HEK293 (cell line): ENCODE results near the gene S100A4.

ENCODE experiments used
- ZNF24 ChIP-seq: fragments of 450-650 bp; formaldehyde crosslinking; IDR thresholded peaks from 2 replicates; pipeline ENCODE4 v1.5.1; 2016; ENCODE audit warnings: missing biosample characterization, missing genetic modification characterization
- ZNF274 ChIP-seq, 2 experiments: fragments of 200-500 bp in 1 of 2; fragments of 450-650 bp in 1 of 2; sonication (Bioruptor generic) in 1 of 2; formaldehyde crosslinking in 1 of 2; IDR thresholded peaks; 2 replicates each; pipeline versions ENCODE4 v1.5.1 to v1.6.1; 2014 to 2016; ENCODE audit warnings: borderline replicate concordance in 1 of 2, inconsistent platforms in 1 of 2, low read length in 1 of 2, missing biosample characterization in 1 of 2, missing genetic modification characterization in 1 of 2
- ZNF48 ChIP-seq: fragments of 450-650 bp; formaldehyde crosslinking; IDR thresholded peaks from 2 replicates; pipeline ENCODE4 v1.5.1; 2016; ENCODE audit warnings: missing biosample characterization, missing genetic modification characterization
- ZNF549 ChIP-seq: fragments of 450-650 bp; IDR thresholded peaks from 2 replicates; pipeline ENCODE4 v1.5.1; 2018; ENCODE audit warnings: missing biosample characterization, missing genetic modification characterization, mild to moderate bottlenecking, inconsistent platforms, moderate library complexity
- TF ChIP-seq, protein P1 (sequence below): fragments of 450-650 bp; formaldehyde crosslinking; IDR thresholded peaks from 2 replicates; pipeline ENCODE4 v1.5.1; 2016; ENCODE audit warnings: missing biosample characterization, missing genetic modification characterization
- TF ChIP-seq, protein P2 (sequence below): fragments of 450-650 bp; formaldehyde crosslinking; IDR thresholded peaks from 2 replicates; pipeline ENCODE4 v1.5.1; 2016; ENCODE audit warnings: missing biosample characterization, missing genetic modification characterization

DNA sequence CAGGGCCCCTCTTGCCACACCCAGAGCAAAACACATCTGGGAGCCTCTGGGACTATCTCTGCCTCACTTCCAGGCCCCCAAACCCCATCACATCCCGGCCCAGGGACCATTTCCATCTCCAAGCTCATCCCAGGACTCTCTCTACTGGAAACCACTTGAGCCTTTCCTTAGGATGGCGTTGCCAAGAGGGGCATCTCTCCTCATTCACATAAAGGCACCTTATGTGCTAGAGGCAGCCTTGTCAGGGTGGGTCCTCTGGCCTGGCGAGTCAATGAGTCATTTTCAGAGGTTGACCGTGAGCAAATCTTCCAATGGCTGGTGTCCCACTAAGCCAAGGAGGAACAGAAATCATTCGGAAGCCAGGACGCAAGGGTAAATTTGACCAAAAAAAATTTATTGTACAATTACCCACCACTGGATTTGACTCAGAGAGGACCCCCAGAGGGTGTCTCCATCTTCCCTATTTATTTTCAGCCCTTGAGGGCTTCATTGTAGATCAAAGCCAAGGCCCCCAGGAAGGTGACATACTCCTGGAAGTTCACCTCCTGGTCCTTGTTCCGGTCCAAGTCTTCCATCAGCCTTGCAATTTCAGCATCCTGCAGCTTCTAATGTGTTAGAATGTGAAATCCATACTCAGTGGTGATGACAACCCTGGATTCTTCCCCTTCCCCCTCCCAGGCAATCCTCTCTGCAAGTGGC, 11.2 kb downstream of the S100A4 start:
- TF ChIP-seq ZNF48 (tag by site-specific recombination) = no peak
- TF ChIP-seq ZNF549 (tag by site-specific recombination) = no peak
- TF ChIP-seq, protein P1, sequence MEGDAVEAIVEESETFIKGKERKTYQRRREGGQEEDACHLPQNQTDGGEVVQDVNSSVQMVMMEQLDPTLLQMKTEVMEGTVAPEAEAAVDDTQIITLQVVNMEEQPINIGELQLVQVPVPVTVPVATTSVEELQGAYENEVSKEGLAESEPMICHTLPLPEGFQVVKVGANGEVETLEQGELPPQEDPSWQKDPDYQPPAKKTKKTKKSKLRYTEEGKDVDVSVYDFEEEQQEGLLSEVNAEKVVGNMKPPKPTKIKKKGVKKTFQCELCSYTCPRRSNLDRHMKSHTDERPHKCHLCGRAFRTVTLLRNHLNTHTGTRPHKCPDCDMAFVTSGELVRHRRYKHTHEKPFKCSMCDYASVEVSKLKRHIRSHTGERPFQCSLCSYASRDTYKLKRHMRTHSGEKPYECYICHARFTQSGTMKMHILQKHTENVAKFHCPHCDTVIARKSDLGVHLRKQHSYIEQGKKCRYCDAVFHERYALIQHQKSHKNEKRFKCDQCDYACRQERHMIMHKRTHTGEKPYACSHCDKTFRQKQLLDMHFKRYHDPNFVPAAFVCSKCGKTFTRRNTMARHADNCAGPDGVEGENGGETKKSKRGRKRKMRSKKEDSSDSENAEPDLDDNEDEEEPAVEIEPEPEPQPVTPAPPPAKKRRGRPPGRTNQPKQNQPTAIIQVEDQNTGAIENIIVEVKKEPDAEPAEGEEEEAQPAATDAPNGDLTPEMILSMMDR (tag by site-specific recombination) = no peak
- TF ChIP-seq ZNF24 (tag by site-specific recombination) = no peak
- no peak for TF ChIP-seq ZNF274 (IDR thresholded peaks at IDR 0.05; ENCODE audit: low read length)
- no peak for TF ChIP-seq ZNF274 (tag by site-specific recombination; IDR thresholded peaks at IDR 0.05; ENCODE audit: borderline replicate concordance)
- TF ChIP-seq, protein P2, sequence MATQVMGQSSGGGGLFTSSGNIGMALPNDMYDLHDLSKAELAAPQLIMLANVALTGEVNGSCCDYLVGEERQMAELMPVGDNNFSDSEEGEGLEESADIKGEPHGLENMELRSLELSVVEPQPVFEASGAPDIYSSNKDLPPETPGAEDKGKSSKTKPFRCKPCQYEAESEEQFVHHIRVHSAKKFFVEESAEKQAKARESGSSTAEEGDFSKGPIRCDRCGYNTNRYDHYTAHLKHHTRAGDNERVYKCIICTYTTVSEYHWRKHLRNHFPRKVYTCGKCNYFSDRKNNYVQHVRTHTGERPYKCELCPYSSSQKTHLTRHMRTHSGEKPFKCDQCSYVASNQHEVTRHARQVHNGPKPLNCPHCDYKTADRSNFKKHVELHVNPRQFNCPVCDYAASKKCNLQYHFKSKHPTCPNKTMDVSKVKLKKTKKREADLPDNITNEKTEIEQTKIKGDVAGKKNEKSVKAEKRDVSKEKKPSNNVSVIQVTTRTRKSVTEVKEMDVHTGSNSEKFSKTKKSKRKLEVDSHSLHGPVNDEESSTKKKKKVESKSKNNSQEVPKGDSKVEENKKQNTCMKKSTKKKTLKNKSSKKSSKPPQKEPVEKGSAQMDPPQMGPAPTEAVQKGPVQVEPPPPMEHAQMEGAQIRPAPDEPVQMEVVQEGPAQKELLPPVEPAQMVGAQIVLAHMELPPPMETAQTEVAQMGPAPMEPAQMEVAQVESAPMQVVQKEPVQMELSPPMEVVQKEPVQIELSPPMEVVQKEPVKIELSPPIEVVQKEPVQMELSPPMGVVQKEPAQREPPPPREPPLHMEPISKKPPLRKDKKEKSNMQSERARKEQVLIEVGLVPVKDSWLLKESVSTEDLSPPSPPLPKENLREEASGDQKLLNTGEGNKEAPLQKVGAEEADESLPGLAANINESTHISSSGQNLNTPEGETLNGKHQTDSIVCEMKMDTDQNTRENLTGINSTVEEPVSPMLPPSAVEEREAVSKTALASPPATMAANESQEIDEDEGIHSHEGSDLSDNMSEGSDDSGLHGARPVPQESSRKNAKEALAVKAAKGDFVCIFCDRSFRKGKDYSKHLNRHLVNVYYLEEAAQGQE (tag by site-specific recombination) = no peak
